H1 (cell line): ENCODE data around the gene RPLP2. TPM values are rescaled to one million over a fixed set of nuclear protein-coding genes. Genes with fewer than 3 reads are reported as not detected.

ENCODE experiments used
- HDAC2 ChIP-seq, 2 experiments: fragments of 300-600 bp in 1 of 2; sonication (generic) in 1 of 2; IDR thresholded peaks; 2 replicates each; pipeline ENCODE4 v1.6.1; 2011 to 2012; ENCODE audit warnings: low read depth in 2 of 2, low read length in 2 of 2, mild to moderate bottlenecking in 2 of 2, moderate library complexity in 2 of 2, borderline replicate concordance in 1 of 2, inconsistent platforms in 1 of 2
- KDM1A ChIP-seq: fragments of 200-600, 300-600 bp; sonication (generic); IDR thresholded peaks from 2 replicates; pipeline ENCODE4 v1.7.1; 2016; ENCODE audit warnings: mild to moderate bottlenecking, low read length, borderline replicate concordance
- SP2 ChIP-seq: IDR thresholded peaks from 2 replicates; pipeline ENCODE4 v1.6.1; 2012; ENCODE audit warnings: mild to moderate bottlenecking, low read length, inconsistent platforms
- SP4 ChIP-seq: IDR thresholded peaks from 2 replicates; pipeline ENCODE4 v1.6.1; 2012; ENCODE audit warnings: low read length, inconsistent platforms
- TAF1 ChIP-seq: IDR thresholded peaks from 2 replicates; pipeline ENCODE4 v1.6.1; 2011; ENCODE audit warnings: mild to moderate bottlenecking, low read depth, low read length
- TEAD4 ChIP-seq: IDR thresholded peaks from 2 replicates; pipeline ENCODE4 v1.6.1; 2012; ENCODE audit warnings: low read depth, low read length, inconsistent platforms, mixed read lengths
- YY1 ChIP-seq: IDR thresholded peaks from 2 replicates; pipeline ENCODE4 v1.6.1; 2011; ENCODE audit warnings: low read depth, mild to moderate bottlenecking, low read length
- polyA plus RNA-seq, 7 experiments: library from polyadenylated mRNA; depleted of rRNA in 3 of 7; stranded (reverse) in 5 of 7; unstranded in 2 of 7; fragments of >200 nt in 5 of 7; fragments of 200-250 nt in 2 of 7; gene quantifications; 1 replicate in 5 of 7; 2 replicates in 1 of 7; 4 replicates in 1 of 7; pipeline versions ENCODE4 v1.2.1 to v1.2.3, GENCODE V29; 2011 to 2013; ENCODE audit warnings: missing spikeins in 2 of 7, mixed read lengths in 2 of 7
- total RNA-seq: library from RNA; stranded (reverse); fragmentation: NEBNext Ultra II Directional; extraction: Animal tissue kit (Norgen Biotek cat#: 25700); gene quantifications from 2 replicates; pipeline ENCODE4 v1.2.1, GENCODE V29; 2021
- TF ChIP-seq, protein P1 (sequence below): fragments of 300-600 bp; sonication (generic); IDR thresholded peaks from 2 replicates; pipeline ENCODE4 v1.7.1; 2012; ENCODE audit warnings: low read length, moderate library complexity, mild to moderate bottlenecking, inconsistent platforms; ENCODE audit not compliant: insufficient replicate concordance

Gene RPLP2
- total and polyA plus RNA-seq, 2 of the 8 experiments (the other 6 are each of a cell fraction or from before 2014, with no cell fraction given), result 1,789 to 2,106 TPM

GRCh38 chr11:834371-835316 lies 24.9 kb downstream of the RPLP2 start (continued):
- TF ChIP-seq YY1, result no peak
- no peak for TF ChIP-seq SP2
- TF ChIP-seq HDAC2 (IDR thresholded peaks at IDR 0.05; ENCODE audit: borderline replicate concordance in 1 of 2, low read depth in 2 of 2, low read length in 2 of 2), result no peak
- no peak for TF ChIP-seq KDM1A
- no peak for TF ChIP-seq TAF1
- TF ChIP-seq, protein P1, sequence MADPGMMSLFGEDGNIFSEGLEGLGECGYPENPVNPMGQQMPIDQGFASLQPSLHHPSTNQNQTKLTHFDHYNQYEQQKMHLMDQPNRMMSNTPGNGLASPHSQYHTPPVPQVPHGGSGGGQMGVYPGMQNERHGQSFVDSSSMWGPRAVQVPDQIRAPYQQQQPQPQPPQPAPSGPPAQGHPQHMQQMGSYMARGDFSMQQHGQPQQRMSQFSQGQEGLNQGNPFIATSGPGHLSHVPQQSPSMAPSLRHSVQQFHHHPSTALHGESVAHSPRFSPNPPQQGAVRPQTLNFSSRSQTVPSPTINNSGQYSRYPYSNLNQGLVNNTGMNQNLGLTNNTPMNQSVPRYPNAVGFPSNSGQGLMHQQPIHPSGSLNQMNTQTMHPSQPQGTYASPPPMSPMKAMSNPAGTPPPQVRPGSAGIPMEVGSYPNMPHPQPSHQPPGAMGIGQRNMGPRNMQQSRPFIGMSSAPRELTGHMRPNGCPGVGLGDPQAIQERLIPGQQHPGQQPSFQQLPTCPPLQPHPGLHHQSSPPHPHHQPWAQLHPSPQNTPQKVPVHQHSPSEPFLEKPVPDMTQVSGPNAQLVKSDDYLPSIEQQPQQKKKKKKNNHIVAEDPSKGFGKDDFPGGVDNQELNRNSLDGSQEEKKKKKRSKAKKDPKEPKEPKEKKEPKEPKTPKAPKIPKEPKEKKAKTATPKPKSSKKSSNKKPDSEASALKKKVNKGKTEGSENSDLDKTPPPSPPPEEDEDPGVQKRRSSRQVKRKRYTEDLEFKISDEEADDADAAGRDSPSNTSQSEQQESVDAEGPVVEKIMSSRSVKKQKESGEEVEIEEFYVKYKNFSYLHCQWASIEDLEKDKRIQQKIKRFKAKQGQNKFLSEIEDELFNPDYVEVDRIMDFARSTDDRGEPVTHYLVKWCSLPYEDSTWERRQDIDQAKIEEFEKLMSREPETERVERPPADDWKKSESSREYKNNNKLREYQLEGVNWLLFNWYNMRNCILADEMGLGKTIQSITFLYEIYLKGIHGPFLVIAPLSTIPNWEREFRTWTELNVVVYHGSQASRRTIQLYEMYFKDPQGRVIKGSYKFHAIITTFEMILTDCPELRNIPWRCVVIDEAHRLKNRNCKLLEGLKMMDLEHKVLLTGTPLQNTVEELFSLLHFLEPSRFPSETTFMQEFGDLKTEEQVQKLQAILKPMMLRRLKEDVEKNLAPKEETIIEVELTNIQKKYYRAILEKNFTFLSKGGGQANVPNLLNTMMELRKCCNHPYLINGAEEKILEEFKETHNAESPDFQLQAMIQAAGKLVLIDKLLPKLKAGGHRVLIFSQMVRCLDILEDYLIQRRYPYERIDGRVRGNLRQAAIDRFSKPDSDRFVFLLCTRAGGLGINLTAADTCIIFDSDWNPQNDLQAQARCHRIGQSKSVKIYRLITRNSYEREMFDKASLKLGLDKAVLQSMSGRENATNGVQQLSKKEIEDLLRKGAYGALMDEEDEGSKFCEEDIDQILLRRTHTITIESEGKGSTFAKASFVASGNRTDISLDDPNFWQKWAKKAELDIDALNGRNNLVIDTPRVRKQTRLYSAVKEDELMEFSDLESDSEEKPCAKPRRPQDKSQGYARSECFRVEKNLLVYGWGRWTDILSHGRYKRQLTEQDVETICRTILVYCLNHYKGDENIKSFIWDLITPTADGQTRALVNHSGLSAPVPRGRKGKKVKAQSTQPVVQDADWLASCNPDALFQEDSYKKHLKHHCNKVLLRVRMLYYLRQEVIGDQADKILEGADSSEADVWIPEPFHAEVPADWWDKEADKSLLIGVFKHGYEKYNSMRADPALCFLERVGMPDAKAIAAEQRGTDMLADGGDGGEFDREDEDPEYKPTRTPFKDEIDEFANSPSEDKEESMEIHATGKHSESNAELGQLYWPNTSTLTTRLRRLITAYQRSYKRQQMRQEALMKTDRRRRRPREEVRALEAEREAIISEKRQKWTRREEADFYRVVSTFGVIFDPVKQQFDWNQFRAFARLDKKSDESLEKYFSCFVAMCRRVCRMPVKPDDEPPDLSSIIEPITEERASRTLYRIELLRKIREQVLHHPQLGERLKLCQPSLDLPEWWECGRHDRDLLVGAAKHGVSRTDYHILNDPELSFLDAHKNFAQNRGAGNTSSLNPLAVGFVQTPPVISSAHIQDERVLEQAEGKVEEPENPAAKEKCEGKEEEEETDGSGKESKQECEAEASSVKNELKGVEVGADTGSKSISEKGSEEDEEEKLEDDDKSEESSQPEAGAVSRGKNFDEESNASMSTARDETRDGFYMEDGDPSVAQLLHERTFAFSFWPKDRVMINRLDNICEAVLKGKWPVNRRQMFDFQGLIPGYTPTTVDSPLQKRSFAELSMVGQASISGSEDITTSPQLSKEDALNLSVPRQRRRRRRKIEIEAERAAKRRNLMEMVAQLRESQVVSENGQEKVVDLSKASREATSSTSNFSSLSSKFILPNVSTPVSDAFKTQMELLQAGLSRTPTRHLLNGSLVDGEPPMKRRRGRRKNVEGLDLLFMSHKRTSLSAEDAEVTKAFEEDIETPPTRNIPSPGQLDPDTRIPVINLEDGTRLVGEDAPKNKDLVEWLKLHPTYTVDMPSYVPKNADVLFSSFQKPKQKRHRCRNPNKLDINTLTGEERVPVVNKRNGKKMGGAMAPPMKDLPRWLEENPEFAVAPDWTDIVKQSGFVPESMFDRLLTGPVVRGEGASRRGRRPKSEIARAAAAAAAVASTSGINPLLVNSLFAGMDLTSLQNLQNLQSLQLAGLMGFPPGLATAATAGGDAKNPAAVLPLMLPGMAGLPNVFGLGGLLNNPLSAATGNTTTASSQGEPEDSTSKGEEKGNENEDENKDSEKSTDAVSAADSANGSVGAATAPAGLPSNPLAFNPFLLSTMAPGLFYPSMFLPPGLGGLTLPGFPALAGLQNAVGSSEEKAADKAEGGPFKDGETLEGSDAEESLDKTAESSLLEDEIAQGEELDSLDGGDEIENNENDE, result no peak
- TF ChIP-seq SP4, result no peak
- no peak for TF ChIP-seq TEAD4
